Measurements from ENCODE around the gene RPS27L. TPM values are rescaled to one million over a fixed set of nuclear protein-coding genes. Genes with fewer than 3 reads are reported as not detected.
A peak's percentile ranks its signal among the peaks of the same experiment; 100 is the strongest.

Gene RPS27L
- polyA plus RNA-seq, 2 of the 4 experiments (the other 2 are of a cell fraction) = 609 to 748 TPM

- no peak for TF ChIP-seq BHLHE40 (IDR thresholded peaks at IDR 0.05; ENCODE audit: low read depth, low read length)
- TF ChIP-seq RNF2 (IDR thresholded peaks at IDR 0.05; ENCODE audit: borderline replicate concordance, low read depth) = no peak
- TF ChIP-seq CBX2 (IDR thresholded peaks at IDR 0.05; ENCODE audit: borderline replicate concordance, low read depth) = no peak
- no peak for TF ChIP-seq SREBF2 (IDR thresholded peaks at IDR 0.05)
- peak; percentile 93 for TF ChIP-seq POLR2A (IDR thresholded peaks at IDR 0.05; ENCODE audit: low read length)
- no peak for TF ChIP-seq CHD2 (IDR thresholded peaks at IDR 0.05; ENCODE audit: low read length, partially characterized antibody)
- TF ChIP-seq CEBPB (IDR thresholded peaks at IDR 0.05) = no peak; a peak in 1 of 4 replicates
- TF ChIP-seq FOSB (CRISPR knock-in tag; IDR thresholded peaks at IDR 0.05) = no peak
- no peak for TF ChIP-seq ZC3H11A (IDR thresholded peaks at IDR 0.05)
- 0 out of 2 replicates have a peak, but pooled peaks have one; percentile 42 for TF ChIP-seq RFX5 (IDR thresholded peaks at IDR 0.05)
- no peak for TF ChIP-seq RARB (CRISPR knock-in tag; IDR thresholded peaks at IDR 0.05)
- TF ChIP-seq NPAS2 (CRISPR knock-in tag; IDR thresholded peaks at IDR 0.05; ENCODE audit: borderline replicate concordance) = no peak
- no peak for TF ChIP-seq ELK1 (IDR thresholded peaks at IDR 0.05; ENCODE audit: low read depth, low read length)
- TF ChIP-seq EHF (CRISPR knock-in tag; IDR thresholded peaks at IDR 0.05) = no peak
- peak; percentile 3 for TF ChIP-seq MAFK (IDR thresholded peaks at IDR 0.05; ENCODE audit: partially characterized antibody)
- TF ChIP-seq, protein P1, sequence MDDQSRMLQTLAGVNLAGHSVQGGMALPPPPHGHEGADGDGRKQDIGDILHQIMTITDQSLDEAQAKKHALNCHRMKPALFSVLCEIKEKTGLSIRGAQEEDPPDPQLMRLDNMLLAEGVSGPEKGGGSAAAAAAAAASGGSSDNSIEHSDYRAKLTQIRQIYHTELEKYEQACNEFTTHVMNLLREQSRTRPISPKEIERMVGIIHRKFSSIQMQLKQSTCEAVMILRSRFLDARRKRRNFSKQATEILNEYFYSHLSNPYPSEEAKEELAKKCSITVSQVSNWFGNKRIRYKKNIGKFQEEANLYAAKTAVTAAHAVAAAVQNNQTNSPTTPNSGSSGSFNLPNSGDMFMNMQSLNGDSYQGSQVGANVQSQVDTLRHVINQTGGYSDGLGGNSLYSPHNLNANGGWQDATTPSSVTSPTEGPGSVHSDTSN (IDR thresholded peaks at IDR 0.05) = no peak
- TF ChIP-seq, protein P2, sequence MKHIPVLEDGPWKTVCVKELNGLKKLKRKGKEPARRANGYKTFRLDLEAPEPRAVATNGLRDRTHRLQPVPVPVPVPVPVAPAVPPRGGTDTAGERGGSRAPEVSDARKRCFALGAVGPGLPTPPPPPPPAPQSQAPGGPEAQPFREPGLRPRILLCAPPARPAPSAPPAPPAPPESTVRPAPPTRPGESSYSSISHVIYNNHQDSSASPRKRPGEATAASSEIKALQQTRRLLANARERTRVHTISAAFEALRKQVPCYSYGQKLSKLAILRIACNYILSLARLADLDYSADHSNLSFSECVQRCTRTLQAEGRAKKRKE (CRISPR knock-in tag; IDR thresholded peaks at IDR 0.05; ENCODE audit: low read depth) = no peak
- TF ChIP-seq HES2 (IDR thresholded peaks at IDR 0.05) = no peak
- no peak for TF ChIP-seq HOXA7 (CRISPR knock-in tag; IDR thresholded peaks at IDR 0.05)
- peak; percentile 75 for TF ChIP-seq PHF8 (IDR thresholded peaks at IDR 0.05; ENCODE audit: borderline replicate concordance, low read depth)
- no peak for TF ChIP-seq ESRRA (IDR thresholded peaks at IDR 0.05; ENCODE audit: borderline replicate concordance, low read length)
- TF ChIP-seq, protein P3, sequence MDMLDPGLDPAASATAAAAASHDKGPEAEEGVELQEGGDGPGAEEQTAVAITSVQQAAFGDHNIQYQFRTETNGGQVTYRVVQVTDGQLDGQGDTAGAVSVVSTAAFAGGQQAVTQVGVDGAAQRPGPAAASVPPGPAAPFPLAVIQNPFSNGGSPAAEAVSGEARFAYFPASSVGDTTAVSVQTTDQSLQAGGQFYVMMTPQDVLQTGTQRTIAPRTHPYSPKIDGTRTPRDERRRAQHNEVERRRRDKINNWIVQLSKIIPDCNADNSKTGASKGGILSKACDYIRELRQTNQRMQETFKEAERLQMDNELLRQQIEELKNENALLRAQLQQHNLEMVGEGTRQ (IDR thresholded peaks at IDR 0.05) = no peak
- no peak for TF ChIP-seq TFCP2L1 (CRISPR knock-in tag; IDR thresholded peaks at IDR 0.05)
- TF ChIP-seq, protein P4, sequence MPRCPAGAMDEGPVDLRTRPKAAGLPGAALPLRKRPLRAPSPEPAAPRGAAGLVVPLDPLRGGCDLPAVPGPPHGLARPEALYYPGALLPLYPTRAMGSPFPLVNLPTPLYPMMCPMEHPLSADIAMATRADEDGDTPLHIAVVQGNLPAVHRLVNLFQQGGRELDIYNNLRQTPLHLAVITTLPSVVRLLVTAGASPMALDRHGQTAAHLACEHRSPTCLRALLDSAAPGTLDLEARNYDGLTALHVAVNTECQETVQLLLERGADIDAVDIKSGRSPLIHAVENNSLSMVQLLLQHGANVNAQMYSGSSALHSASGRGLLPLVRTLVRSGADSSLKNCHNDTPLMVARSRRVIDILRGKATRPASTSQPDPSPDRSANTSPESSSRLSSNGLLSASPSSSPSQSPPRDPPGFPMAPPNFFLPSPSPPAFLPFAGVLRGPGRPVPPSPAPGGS (IDR thresholded peaks at IDR 0.05) = peak; percentile 96
Measured at GRCh38 chr15:63157118-63157843, at the start of gene RPS27L (continued).
